Fibroblast of lung (primary cell): ENCODE data around the gene SPPL2B. TPM values are rescaled to one million over a fixed set of nuclear protein-coding genes. Genes with fewer than 3 reads are reported as not detected.

Source experiments
- DNase-seq, 2 donors: peaks; one replicate each; pipeline versions ENCODE4 v3.0.0 to v3.0.0-alpha.2; 2010; ENCODE audit warnings: low read depth in 2 of 2
- H2AFZ ChIP-seq: 2 replicates; pipeline ENCODE4 v1.5.1; 2012; ENCODE audit warnings: low read length, control low read depth, inconsistent platforms
- H3K27ac ChIP-seq: 2 replicates; pipeline ENCODE4 v1.5.1; 2011; ENCODE audit warnings: low read length, control low read depth; ENCODE audit not compliant: insufficient read depth
- H3K27me3 ChIP-seq: 2 replicates; pipeline ENCODE4 v1.5.1; 2011; ENCODE audit warnings: mild to moderate bottlenecking, low read length; ENCODE audit not compliant: control insufficient read depth, insufficient read depth
- H3K36me3 ChIP-seq: 2 replicates; pipeline ENCODE4 v1.5.1; 2011; ENCODE audit warnings: low read length; ENCODE audit not compliant: control insufficient read depth, insufficient read depth
- H3K4me1 ChIP-seq: 2 replicates; pipeline ENCODE4 v1.5.1; 2011; ENCODE audit warnings: low read length; ENCODE audit not compliant: control insufficient read depth, insufficient read depth; ENCODE audit errors: extremely low read depth
- H3K4me2 ChIP-seq: 2 replicates; pipeline ENCODE4 v1.5.1; 2011; ENCODE audit warnings: low read length, control low read depth; ENCODE audit not compliant: insufficient read depth; ENCODE audit errors: extremely low read depth
- H3K4me3 ChIP-seq, 4 experiments: fragments of 200-600 bp in 1 of 4; sonication (generic) in 1 of 4; replicated peaks in 1 of 4; 2 replicates each; pipeline ENCODE4 v1.5.1; 2011 to 2016; ENCODE audit warnings: low read length in 4 of 4, low read depth in 3 of 4, mild to moderate bottlenecking in 3 of 4, control low read depth in 2 of 4, inconsistent platforms in 1 of 4, mixed read lengths in 1 of 4; ENCODE audit not compliant: insufficient read depth in 1 of 4; ENCODE audit errors: control extremely low read depth in 1 of 4
- H3K79me2 ChIP-seq: 2 replicates; pipeline ENCODE4 v1.5.1; 2012; ENCODE audit warnings: mild to moderate bottlenecking, low read length, inconsistent platforms; ENCODE audit not compliant: control insufficient read depth, insufficient read depth
- H3K9ac ChIP-seq: 2 replicates; pipeline ENCODE4 v1.5.1; 2011; ENCODE audit warnings: mild to moderate bottlenecking, low read length, control low read depth; ENCODE audit not compliant: insufficient read depth
- H3K9me3 ChIP-seq: 2 replicates; pipeline ENCODE4 v1.5.1; 2012; ENCODE audit warnings: low read depth, low read length; ENCODE audit not compliant: control insufficient read depth, insufficient read depth
- H4K20me1 ChIP-seq: 2 replicates; pipeline ENCODE4 v1.5.1; 2011; ENCODE audit warnings: low read length; ENCODE audit not compliant: control insufficient read depth, insufficient read depth; ENCODE audit errors: extremely low read depth
- EZH2 ChIP-seq: IDR thresholded peaks from 2 replicates; pipeline ENCODE4 v1.5.1; 2012; ENCODE audit warnings: low read length, control low read depth, mild to moderate bottlenecking; ENCODE audit errors: missing control alignments
- polyA plus RNA-seq, 2 donors: library from polyadenylated mRNA; depleted of rRNA in 1 of 2; stranded (reverse) in 1 of 2; unstranded in 1 of 2; fragments of >200 nt; gene quantifications; 2 replicates each; pipeline ENCODE4 v1.2.1, GENCODE V29; 2011 to 2012; ENCODE audit warnings: missing spikeins in 1 of 2
- total RNA-seq: library from RNA; depleted of rRNA; stranded (reverse); fragments of >200 nt; gene quantifications from 2 replicates; pipeline ENCODE4 v1.2.1, GENCODE V29; 2014
- TF ChIP-seq, protein P1 (sequence below), 2 donors: IDR thresholded peaks in 1 of 2; conservative IDR thresholded peaks in 1 of 2; 1 replicate in 1 of 2; 2 replicates in 1 of 2; pipeline ENCODE4 v1.5.1; 2011 to 2012; ENCODE audit warnings: low read length in 2 of 2, control low read depth in 1 of 2, inconsistent platforms in 1 of 2, low read depth in 1 of 2, mild to moderate bottlenecking in 1 of 2

SPPL2B gene
- total and polyA plus RNA-seq, 2 donors (not counting 1 experiment from before 2014, with no cell fraction given) = 16.0 to 23.8 TPM

DNA sequence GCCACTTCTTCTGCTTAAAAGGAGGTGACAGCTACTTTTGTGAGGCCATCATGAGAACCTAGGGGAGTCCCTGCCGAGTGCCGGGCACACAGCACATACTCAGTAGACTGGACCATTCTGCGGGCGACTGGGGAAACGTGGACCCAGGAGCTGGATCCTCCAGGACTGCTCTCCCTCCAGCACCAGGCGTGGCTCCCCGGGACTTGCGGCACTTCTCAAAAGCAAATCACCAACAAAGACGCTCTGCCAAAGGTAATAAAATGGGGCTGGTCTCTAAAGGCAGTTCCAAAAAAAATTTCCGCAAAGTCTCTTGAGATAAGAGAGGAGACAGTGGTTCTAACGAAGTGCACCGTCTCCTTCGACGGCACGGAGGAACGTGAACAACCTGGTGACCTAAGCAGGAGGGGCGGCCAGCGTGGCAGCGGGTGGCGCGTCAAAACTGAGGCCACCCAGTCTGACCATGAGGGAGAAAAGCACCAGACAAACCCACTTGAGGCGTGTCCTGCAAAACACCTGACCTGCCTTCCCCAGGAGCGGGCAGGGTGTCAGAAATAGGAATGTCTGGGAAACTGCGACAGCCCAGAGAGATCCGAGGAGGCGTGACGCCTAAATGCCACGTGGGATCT is 30.2 kb downstream of the SPPL2B start:
- Histone ChIP-seq H3K4me2 (no peak overlapping the region), H3K27me3 (peaks cover 8% of the 10 kb centered on the region), H3K9me3 (no peaks in the 10 kb centered on the region), H3K4me1 (no peaks in the 10 kb centered on the region), H3K79me2 (no peaks in the 10 kb centered on the region), H3K4me3 (no peak overlapping the region), H2AFZ (no peak overlapping the region), H3K9ac (no peak overlapping the region), H4K20me1 (no peaks in the 10 kb centered on the region), H3K36me3 (peaks cover under 1% of the 10 kb centered on the region), H3K27ac (no peak overlapping the region)
- DNase-seq = no peak
- no peak for TF ChIP-seq EZH2
- TF ChIP-seq, protein P1, sequence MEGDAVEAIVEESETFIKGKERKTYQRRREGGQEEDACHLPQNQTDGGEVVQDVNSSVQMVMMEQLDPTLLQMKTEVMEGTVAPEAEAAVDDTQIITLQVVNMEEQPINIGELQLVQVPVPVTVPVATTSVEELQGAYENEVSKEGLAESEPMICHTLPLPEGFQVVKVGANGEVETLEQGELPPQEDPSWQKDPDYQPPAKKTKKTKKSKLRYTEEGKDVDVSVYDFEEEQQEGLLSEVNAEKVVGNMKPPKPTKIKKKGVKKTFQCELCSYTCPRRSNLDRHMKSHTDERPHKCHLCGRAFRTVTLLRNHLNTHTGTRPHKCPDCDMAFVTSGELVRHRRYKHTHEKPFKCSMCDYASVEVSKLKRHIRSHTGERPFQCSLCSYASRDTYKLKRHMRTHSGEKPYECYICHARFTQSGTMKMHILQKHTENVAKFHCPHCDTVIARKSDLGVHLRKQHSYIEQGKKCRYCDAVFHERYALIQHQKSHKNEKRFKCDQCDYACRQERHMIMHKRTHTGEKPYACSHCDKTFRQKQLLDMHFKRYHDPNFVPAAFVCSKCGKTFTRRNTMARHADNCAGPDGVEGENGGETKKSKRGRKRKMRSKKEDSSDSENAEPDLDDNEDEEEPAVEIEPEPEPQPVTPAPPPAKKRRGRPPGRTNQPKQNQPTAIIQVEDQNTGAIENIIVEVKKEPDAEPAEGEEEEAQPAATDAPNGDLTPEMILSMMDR (conservative IDR thresholded peaks at IDR 0.05 in 1 of 2, IDR thresholded peaks at IDR 0.05 in 1 of 2; ENCODE audit: low read depth in 1 of 2, low read length in 2 of 2) = no peak

DNA sequence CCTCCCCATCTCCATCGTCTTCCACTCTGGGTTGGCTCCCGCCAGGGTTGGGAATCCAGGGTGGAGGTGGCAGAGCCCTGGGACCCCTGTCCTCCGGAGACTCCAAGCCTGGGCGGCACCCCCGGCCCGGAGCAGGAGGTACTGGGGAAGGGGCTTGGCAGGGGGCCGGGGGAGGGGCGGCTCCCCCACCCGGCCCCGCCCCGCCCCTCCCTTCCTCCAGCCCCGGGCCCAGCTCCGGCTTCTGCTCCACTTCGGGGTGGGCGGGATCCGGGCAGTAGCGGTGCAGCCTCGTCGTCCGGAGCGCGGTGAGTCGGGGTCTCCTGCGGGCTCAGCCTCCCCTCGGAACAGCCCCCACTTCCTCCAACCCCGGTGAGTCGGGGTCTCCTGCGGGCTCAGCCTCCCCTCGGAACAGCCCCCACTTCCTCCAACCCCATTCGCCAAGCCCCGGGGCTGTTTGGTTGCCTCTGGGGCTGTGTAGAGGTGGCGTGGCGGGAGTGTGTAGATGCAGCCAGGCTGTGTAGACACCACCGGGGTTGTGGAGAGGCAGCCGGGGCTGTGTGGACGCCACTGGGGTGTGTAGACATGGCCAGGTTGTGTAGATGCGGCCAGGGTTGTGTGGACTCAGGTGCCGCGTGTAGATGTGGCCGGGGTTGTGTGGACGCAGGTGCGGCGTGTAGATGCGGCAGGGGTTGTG is 31.7 kb downstream of the SPPL2B start, which contains the start of gene TMPRSS9:
Gene TMPRSS9 (plus strand): TSS at position 274 of the 694 bp plus-strand sequence. CDS start 29,521 bp downstream, outside the sequence.
- no peak for TF ChIP-seq EZH2
- TF ChIP-seq, protein P1 (conservative IDR thresholded peaks at IDR 0.05 in 1 of 2, IDR thresholded peaks at IDR 0.05 in 1 of 2; ENCODE audit: low read depth in 1 of 2, low read length in 2 of 2) = no peak

DNA sequence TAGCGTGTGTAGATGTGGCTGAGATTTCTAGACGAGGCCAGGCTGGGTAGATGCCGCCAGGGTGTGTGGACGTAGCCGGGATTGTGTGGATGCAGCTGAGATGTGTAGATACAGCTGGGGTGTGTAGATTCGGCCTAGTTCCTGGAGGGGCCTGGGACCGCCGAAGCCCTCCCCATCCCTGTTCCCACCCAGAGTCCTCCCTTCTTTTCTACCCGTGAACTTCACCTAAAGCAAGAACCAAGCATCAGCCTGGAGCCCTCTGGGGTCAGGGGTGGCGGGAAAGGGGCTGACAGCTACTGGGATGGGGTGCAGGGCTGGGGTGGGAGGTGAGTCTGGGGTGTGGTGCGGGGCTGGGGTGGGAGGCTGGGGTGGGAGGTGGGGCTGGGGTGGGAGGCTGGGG is 32.3 kb downstream of the SPPL2B start:
- Histone ChIP-seq H3K9ac (no peak overlapping the region), H4K20me1 (no peaks in the 10 kb centered on the region), H3K9me3 (no peaks in the 10 kb centered on the region), H3K27me3 (peaks cover 8% of the 10 kb centered on the region), H3K27ac (no peak overlapping the region), H3K4me1 (no peaks in the 10 kb centered on the region), H2AFZ (no peak overlapping the region), H3K36me3 (no peaks in the 10 kb centered on the region), H3K79me2 (no peaks in the 10 kb centered on the region), H3K4me2 (no peak overlapping the region), H3K4me3 (no peak overlapping the region)
- no peak for DNase-seq
- TF ChIP-seq, protein P1 (conservative IDR thresholded peaks at IDR 0.05 in 1 of 2, IDR thresholded peaks at IDR 0.05 in 1 of 2; ENCODE audit: low read depth in 1 of 2, low read length in 2 of 2) = no peak
- TF ChIP-seq EZH2 = no peak

More for the DNA sequence above, 31.7 kb downstream of the SPPL2B start, which contains the start of gene TMPRSS9:
- no peaks in the 10 kb centered on the region for H3K9me3 ChIP-seq
- H3K4me1 ChIP-seq = no peaks in the 10 kb centered on the region
- no peaks in the 10 kb centered on the region for H4K20me1 ChIP-seq
- H3K4me3 ChIP-seq = no peak within 1 kb of the TSS
- H2AFZ ChIP-seq = no peak within 1 kb of the TSS
- no peaks in the 10 kb centered on the region for H3K79me2 ChIP-seq
- H3K4me2 ChIP-seq = no peak within 1 kb of the TSS
- DNase-seq = no peak
- no peaks in the 10 kb centered on the region for H3K36me3 ChIP-seq
- H3K27me3 ChIP-seq = peaks cover 8% of the 10 kb centered on the region
- H3K9ac ChIP-seq = no peak within 1 kb of the TSS
- no peak within 1 kb of the TSS for H3K27ac ChIP-seq
